ENCODE measurements around the gene CDC6. TPM values are rescaled to one million over a fixed set of nuclear protein-coding genes. Genes with fewer than 3 reads are reported as not detected.

The CDC6 gene
- total and polyA plus RNA-seq, 2 of the 8 experiments (the other 6 are each of a cell fraction or from before 2014, with no cell fraction given) = 50.5 to 140 TPM

DNA sequence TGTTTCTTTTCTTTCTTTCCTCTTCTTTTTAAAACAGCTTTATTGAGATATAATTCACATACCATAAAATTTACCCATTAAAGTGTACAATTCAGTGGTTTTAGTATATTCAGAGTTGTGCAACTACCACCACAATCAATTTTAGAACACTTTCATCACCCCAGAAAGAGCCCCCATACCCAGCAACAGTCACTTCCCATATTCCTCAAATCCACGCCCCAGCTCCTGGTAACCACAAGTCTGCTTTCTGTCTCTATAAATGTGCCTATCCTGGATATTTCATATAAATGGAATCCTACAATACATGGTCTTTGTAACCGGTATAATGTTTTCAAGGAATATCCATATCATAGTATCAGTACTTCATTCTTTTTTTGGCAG lies 40.7 kb downstream of the CDC6 start:
- peaks cover 0 to 6% of the 10 kb centered on the region in 2 experiments; a peak in 1 of 4 replicates for H3K79me2 ChIP-seq (ENCODE audit: control insufficient read depth in 1 of 2, insufficient read depth in 2 of 2, low read length in 2 of 2)
- H3K4ac ChIP-seq (replicated peaks; ENCODE audit: insufficient read length, low read depth, low read length) = no peak overlapping the region
- no peak overlapping the region for H4K91ac ChIP-seq (replicated peaks; ENCODE audit: insufficient read length, low read length)
- H4K8ac ChIP-seq (ENCODE audit: extremely low read depth, insufficient read depth, low read length) = no peak overlapping the region
- H3K36me3 ChIP-seq (ENCODE audit: control insufficient read depth in 2 of 4, insufficient read depth in 4 of 4, low read length in 3 of 4) = no peaks in the 10 kb centered on the region
- no peak overlapping the region for H3K4me2 ChIP-seq (ENCODE audit: insufficient read depth in 1 of 2, low read depth in 2 of 2, low read length in 2 of 2)
- no peak overlapping the region for H2BK20ac ChIP-seq (ENCODE audit: low read length)
- no peak overlapping the region for H2BK5ac ChIP-seq (ENCODE audit: low read depth, low read length)
- FAIRE-seq (no peak), DNase-seq (ENCODE audit: low read depth in 1 of 2, low spot score in 2 of 2) (no peak)
- H3K56ac ChIP-seq (replicated peaks; ENCODE audit: insufficient read length, low read depth, low read length) = no peak overlapping the region
- H3K9ac ChIP-seq (replicated peaks in 1 of 4; ENCODE audit: extremely low read depth in 1 of 4, low read depth in 3 of 4, low read length in 3 of 4) = no peak overlapping the region
- H4K5ac ChIP-seq (ENCODE audit: insufficient read length, low read depth, low read length) = no peak overlapping the region
- H3K27ac ChIP-seq (ENCODE audit: low read depth, low read length) = no peak overlapping the region
- no peaks in the 10 kb centered on the region for H3K27me3 ChIP-seq (replicated peaks in 1 of 4; ENCODE audit: control insufficient read depth in 3 of 4, extremely low read depth in 1 of 4, insufficient read depth in 3 of 4, low read length in 3 of 4)
- no peak overlapping the region for H2BK120ac ChIP-seq (replicated peaks; ENCODE audit: low read depth, low read length)
- no peak overlapping the region for H2AK5ac ChIP-seq (ENCODE audit: low read depth, low read length)
- POLR2A ChIA-PET (ENCODE audit: partially characterized antibody) = interaction anchor here (0.6 to 2.5 kb wide), 6 partner anchors 9 to 23 kb away, joined by 3 to 21 read pairs (median 4); no protein-coding TSS in a partner anchor
- 96% methylated on average over 2 of the region's 2 CpGs; no CpG with 5 or more reads in 1 of the 2 experiments for WGBS, 2 experiments (ENCODE audit: extremely low coverage in 1 of 2, insufficient coverage in 1 of 2, insufficient read length in 1 of 2, insufficient replicate concordance in 2 of 2, low coverage in 1 of 2, low lambda C conversion rate in 2 of 2, missing lambda C conversion rate in 1 of 2)
- no peak overlapping the region for H2AFZ ChIP-seq (ENCODE audit: low read length)
- no peak overlapping the region for H2BK15ac ChIP-seq (ENCODE audit: low read length)
- no peak overlapping the region for H3K4me3 ChIP-seq (ENCODE audit: extremely low read depth in 1 of 4, insufficient read depth in 2 of 4, low read depth in 3 of 4, low read length in 4 of 4)
- CTCF ChIA-PET (ENCODE audit: partially characterized antibody) = interaction anchor here (0.9 to 39.2 kb wide), 6 partner anchors 9 to 231 kb away, joined by 3 to 1198 read pairs (median 6); partner anchors contain the start of gene GJD3
- H3K23ac ChIP-seq (ENCODE audit: insufficient read length) = no peak overlapping the region
- peaks cover 17% of the 10 kb centered on the region for H3K79me1 ChIP-seq (ENCODE audit: low read depth, low read length)
- no peak overlapping the region for H3K18ac ChIP-seq (ENCODE audit: extremely low read depth, low read length)
- H2BK12ac ChIP-seq (ENCODE audit: low read depth, low read length) = no peak overlapping the region
- no peaks in the 10 kb centered on the region for H3K23me2 ChIP-seq (ENCODE audit: low read depth, low read length)
- H3K4me1 ChIP-seq (replicated peaks in 1 of 4; ENCODE audit: control insufficient read depth in 3 of 4, insufficient read depth in 4 of 4, low read length in 3 of 4) = peaks cover 0 to 4% (median 1%) of the 10 kb centered on the region in 4 experiments; a peak in 3 of 7 replicates
- no peaks in the 10 kb centered on the region for H3K9me3 ChIP-seq (ENCODE audit: insufficient read depth in 2 of 2, low read depth in 1 of 2, low read length in 1 of 2)
- H4K20me1 ChIP-seq (replicated peaks in 1 of 2; ENCODE audit: control insufficient read depth in 1 of 2, insufficient read depth in 2 of 2, low read length in 2 of 2) = peaks cover 14 to 23% of the 10 kb centered on the region in 2 experiments
- no peak overlapping the region for H3K14ac ChIP-seq (ENCODE audit: insufficient read length)
- TF ChIP-seq PHF8 (conservative IDR thresholded peaks at IDR 0.05; ENCODE audit: low read depth, low read length) (no peak), MAFK (IDR thresholded peaks at IDR 0.05; ENCODE audit: low read depth, low read length) (no peak), NRF1 (IDR thresholded peaks at IDR 0.05; ENCODE audit: low read depth, low read length) (no peak), JUND (IDR thresholded peaks at IDR 0.05; ENCODE audit: low read length) (no peak), POU5F1 (IDR thresholded peaks at IDR 0.05; ENCODE audit: low read depth, low read length) (no peak), EGR1 (IDR thresholded peaks at IDR 0.05; ENCODE audit: borderline replicate concordance, low read depth, low read length) (no peak), SP4 (IDR thresholded peaks at IDR 0.05; ENCODE audit: low read length) (no peak), CTBP2 (IDR thresholded peaks at IDR 0.05; ENCODE audit: borderline replicate concordance, insufficient read depth, insufficient read length, low read length) (no peak), TAF7 (optimal IDR thresholded peaks at IDR 0.05; ENCODE audit: borderline replicate concordance, low read depth, low read length) (no peak)
- TF ChIP-seq, protein P1, sequence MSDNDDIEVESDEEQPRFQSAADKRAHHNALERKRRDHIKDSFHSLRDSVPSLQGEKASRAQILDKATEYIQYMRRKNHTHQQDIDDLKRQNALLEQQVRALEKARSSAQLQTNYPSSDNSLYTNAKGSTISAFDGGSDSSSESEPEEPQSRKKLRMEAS (IDR thresholded peaks at IDR 0.05) = no peak
- TF ChIP-seq, protein P2, sequence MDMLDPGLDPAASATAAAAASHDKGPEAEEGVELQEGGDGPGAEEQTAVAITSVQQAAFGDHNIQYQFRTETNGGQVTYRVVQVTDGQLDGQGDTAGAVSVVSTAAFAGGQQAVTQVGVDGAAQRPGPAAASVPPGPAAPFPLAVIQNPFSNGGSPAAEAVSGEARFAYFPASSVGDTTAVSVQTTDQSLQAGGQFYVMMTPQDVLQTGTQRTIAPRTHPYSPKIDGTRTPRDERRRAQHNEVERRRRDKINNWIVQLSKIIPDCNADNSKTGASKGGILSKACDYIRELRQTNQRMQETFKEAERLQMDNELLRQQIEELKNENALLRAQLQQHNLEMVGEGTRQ (IDR thresholded peaks at IDR 0.05; ENCODE audit: low read length) = no peak
- TF ChIP-seq, protein P3, sequence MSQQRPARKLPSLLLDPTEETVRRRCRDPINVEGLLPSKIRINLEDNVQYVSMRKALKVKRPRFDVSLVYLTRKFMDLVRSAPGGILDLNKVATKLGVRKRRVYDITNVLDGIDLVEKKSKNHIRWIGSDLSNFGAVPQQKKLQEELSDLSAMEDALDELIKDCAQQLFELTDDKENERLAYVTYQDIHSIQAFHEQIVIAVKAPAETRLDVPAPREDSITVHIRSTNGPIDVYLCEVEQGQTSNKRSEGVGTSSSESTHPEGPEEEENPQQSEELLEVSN (IDR thresholded peaks at IDR 0.05) = no peak
